ENCODE results near the gene NDUFB10.

The NDUFB10 gene

DNA sequence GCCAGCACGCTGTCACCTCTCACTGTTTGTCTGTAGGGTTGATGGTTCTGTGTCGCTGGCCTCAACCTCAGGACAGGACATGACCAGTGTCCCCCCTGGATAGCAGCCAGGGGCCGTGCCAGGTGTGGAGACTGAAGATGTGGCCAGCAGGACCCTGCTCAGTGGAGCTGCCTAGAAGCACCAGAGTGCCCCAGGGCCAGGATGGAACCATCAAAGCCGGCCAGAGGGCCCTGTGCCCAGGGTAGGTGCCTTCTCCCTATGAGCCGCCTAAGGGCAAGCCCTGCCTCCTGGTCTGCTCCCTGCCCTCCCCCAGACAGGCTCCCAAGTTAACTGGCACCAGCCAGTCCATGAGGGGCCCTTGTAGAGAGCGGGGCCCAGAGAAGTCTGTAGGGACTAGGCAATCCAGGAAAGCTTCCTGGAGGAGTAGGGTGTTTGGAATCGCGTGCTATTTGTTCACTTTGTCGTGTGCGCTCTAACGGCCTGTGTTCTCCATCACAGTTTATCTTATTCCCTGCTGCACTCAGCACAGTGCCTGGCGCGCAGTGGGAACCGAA lies 546 bp upstream of the NDUFB10 start:
- peak overlapping the region; percentile 84; the same call in 1 of the 2 replicates for H3K27ac ChIP-seq
- TF ChIP-seq, protein P1, sequence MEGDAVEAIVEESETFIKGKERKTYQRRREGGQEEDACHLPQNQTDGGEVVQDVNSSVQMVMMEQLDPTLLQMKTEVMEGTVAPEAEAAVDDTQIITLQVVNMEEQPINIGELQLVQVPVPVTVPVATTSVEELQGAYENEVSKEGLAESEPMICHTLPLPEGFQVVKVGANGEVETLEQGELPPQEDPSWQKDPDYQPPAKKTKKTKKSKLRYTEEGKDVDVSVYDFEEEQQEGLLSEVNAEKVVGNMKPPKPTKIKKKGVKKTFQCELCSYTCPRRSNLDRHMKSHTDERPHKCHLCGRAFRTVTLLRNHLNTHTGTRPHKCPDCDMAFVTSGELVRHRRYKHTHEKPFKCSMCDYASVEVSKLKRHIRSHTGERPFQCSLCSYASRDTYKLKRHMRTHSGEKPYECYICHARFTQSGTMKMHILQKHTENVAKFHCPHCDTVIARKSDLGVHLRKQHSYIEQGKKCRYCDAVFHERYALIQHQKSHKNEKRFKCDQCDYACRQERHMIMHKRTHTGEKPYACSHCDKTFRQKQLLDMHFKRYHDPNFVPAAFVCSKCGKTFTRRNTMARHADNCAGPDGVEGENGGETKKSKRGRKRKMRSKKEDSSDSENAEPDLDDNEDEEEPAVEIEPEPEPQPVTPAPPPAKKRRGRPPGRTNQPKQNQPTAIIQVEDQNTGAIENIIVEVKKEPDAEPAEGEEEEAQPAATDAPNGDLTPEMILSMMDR (conservative IDR thresholded peaks at IDR 0.05): no peak

DNA sequence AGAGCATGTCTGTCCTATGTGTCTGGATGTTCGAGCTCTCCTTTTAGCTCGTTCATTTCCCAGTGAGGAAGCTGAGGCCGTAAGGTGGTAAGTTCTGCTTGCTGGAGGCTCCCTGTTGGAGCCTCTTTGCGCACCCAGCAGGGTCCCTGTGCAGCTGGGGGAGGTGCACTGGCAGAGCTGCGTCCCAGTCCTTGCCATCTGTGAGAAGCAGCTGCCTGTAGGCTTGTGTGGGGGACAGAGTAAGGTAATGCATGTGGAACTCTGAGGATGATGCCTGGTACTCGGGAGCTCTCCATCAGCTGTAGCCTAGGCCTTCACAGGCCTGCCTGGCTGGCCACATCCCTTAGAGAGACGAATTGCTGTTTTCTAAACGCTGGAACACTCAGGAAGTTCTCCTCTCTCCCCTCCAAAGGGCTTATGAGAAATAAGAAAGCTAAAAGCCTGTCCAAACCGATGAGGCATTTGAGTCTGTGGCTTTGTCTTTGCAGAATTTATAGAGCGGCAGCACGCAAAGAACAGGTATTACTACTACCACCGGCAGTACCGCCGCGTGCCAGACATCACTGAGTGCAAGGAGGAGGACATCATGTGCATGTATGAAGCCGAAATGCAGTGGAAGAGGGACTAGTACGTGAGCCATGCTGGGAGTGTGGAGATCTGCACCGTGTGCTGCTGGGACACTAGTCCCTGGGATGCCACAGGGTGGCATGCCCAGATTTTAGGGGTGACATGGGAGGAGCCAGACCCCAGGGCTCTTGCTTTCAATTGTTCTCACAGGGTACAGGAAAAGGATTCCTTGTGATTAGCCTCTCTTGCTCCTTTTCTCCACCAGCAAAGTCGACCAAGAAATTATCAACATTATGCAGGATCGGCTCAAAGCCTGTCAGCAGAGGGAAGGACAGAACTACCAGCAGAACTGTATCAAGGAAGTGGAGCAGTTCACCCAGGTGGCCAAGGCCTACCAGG lies 1.6 kb downstream of the NDUFB10 start:
- peak overlapping the region; percentile 84 for H3K27ac ChIP-seq
- TF ChIP-seq, protein P1 (conservative IDR thresholded peaks at IDR 0.05): no peak

DNA sequence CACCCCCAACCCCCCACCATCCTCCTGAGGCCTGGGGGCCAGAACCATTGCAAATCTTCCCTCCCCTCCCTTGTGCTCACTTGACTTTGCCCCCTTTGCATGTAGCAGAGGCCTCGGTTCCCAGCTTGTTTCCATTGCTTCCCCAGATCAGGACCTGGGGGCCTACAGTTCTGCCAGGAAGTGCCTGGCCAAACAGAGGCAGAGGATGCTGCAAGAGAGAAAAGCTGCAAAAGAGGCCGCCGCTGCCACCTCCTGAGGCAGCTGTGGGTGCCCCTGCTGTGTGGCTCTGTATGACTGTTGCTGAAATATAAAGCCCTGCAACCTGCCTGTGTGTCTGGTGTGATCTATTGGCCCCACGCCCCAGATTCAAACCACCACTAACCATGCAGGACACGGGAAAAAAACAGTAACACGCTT lies 2.3 kb downstream of the NDUFB10 start:
- H3K27ac ChIP-seq: peak overlapping the region; percentile 84
- TF ChIP-seq, protein P1 (conservative IDR thresholded peaks at IDR 0.05): no peak

DNA sequence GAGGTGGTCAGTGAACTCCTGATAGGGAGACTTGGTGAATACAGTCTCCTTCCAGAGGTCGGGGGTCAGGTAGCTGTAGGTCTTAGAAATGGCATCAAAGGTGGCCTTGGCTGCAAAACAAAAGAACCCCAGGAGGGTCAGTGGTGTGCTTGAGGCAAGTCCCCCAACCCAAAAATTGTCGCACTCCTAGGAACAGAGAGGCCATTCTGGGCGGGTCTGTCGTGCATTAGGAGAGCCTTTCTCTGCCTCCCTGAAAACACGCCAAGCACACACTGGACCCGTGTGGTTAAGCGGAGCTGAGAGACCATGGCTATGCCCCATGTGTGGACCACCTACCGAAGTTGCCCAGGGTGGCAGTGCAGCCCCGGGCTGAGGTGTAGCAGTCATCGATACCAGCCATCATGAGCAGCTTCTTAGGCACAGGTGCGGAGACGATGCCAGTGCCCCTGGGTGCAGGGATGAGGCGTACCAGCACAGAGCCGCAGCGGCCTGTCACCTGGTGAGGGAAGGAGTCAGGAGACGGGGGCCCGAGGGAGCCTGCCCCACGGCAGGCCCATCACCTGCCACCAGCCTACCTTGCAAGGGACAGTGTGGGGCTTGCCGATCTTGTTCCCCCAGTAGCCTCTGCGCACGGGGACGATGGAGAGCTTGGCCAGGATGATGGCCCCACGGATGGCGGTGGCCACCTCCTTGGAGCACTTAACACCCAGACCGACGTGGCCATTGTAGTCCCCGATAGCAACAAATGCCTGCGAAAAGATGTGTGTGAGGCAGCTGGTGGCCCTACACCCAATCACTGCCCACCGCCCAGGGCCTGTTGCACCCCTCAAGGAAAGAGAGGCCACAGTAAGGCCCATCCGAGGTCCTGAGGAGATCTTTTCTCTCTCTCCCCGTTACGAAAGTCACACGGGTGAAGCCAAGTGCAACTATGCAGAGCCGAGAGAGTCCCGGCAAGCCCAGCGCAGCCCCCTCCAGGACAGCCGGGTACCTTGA lies 3.1 kb downstream of the NDUFB10 start:
- H3K27ac ChIP-seq: peak overlapping the region; percentile 84

DNA sequence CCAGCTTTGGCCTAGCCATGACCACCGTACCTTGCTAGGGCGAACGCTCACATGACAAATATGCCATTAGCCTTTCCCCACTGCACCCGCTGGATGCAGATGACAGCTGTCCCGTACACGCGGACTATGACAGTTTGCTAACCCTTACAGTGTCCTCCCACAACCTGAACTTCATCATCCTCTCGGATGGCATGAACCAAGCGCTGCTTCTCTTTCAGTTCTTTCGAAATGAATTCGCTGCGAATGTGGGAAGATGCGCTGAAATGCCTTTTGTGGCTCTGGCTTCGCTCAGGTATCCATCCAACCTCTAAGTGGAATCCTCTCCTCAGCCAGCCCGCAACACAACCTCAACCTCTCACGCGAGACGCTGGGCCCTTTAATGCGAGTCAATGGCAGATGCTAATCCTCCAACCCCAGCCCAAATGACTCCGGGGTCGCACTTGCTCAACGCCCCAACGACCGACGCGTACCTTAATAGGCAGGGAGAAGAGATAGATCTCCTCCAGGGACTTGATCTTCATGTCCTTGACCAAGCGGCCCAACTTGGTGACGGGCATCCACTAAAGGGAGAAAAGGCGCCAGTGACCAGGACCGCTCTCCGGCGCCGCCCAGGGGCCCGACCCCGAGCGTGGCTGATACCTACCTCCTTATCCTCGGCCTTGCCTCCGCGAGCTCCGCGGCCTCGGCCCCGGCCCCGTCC lies 4.6 kb downstream of the NDUFB10 start:
- TF ChIP-seq, protein P1 (conservative IDR thresholded peaks at IDR 0.05): no peak
- peak overlapping the region; percentile 84 for H3K27ac ChIP-seq

DNA sequence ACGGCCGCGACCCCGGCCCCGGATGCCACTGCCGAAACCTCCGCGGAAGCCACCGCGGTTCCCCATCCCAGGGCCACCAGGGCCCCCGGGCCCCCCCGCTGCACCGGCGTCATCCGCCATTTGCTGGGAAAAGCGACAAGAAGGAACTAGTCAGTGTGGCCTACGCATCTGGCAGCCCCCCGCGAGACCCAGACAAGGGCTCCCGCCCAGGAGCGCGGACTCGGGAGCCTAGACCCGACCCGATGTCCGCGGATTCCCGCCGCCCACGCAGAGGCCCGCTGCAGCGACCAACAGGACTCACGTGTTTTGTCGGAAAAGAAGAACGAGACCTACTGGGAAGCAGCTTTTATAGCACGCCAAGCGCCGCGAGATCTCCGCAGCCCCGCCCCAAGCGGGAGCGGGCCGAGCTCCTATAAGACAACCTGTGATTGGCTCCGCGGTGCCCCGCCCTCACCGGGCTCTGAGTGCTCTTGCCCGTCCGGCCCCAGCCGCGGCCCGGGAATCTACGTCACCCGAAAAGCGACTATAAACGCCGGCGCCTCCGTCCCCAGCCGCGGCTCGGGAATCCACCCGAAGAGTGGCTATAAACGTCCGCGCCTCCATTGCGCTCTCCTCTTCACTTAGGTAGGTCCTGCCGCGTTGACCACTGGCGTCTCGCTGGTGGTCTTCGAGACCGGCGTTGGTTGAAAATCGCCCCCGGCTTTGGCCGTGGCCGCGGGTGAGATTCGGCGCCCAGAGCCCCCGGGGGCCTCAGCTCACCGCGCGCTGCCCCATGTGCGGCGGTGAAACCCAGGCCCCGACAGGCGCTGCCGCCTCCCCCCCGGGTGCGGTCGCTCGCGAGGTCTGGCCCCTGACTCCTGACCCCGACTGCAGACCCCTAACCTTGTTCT lies 5.4 kb downstream of the NDUFB10 start, which contains the start of gene RPS2:
TSS of gene RPS2 (minus strand) at position 321 of the 890 bp plus-strand sequence. CDS start at position 120, 201 bp downstream.
- TF ChIP-seq, protein P1 (conservative IDR thresholded peaks at IDR 0.05): no peak
- peak within 1 kb of the TSS; percentile 84 for H3K27ac ChIP-seq

Data from VCaP (cell line).